ENCODE data around the gene SLC32A1. TPM values are rescaled to one million over a fixed set of nuclear protein-coding genes. Genes with fewer than 3 reads are reported as not detected.

Gene SLC32A1
- total RNA-seq, 1 donor from 2014 or later, result not detected

- Mint-ChIP-seq H3K36me3 (ENCODE audit: low read depth) (peaks cover 13% of the 10 kb centered on the region), H3K9me3 (ENCODE audit: low read depth) (no peaks in the 10 kb centered on the region), H3K27ac (ENCODE audit: unreplicated experiment) (no peak overlapping the region), H3K4me3 (ENCODE audit: unreplicated experiment) (no peak overlapping the region), H3K27me3 (ENCODE audit: low read depth) (peaks cover 89% of the 10 kb centered on the region), H3K4me1 (ENCODE audit: low read depth) (peaks cover 25% of the 10 kb centered on the region)
- no peak for DNase-seq (ENCODE audit: low spot score)
- no peak for TF ChIP-seq CTCF (IDR thresholded peaks at IDR 0.05)
These were observed 4.8 kb downstream of the SLC32A1 start for GRCh38 chr20:38728911-38729642.

- no peak for DNase-seq (ENCODE audit: low spot score)
- Mint-ChIP-seq H3K27me3 (ENCODE audit: low read depth) (peaks cover 90% of the 10 kb centered on the region), H3K36me3 (ENCODE audit: low read depth) (peaks cover 13% of the 10 kb centered on the region), H3K27ac (ENCODE audit: unreplicated experiment) (no peak overlapping the region), H3K4me3 (ENCODE audit: unreplicated experiment) (no peak overlapping the region), H3K9me3 (ENCODE audit: low read depth) (no peaks in the 10 kb centered on the region), H3K4me1 (ENCODE audit: low read depth) (peaks cover 22% of the 10 kb centered on the region)
- no peak for TF ChIP-seq CTCF (IDR thresholded peaks at IDR 0.05)
These were observed 5.5 kb downstream of the SLC32A1 start for GRCh38 chr20:38729767-38730166.

DNA sequence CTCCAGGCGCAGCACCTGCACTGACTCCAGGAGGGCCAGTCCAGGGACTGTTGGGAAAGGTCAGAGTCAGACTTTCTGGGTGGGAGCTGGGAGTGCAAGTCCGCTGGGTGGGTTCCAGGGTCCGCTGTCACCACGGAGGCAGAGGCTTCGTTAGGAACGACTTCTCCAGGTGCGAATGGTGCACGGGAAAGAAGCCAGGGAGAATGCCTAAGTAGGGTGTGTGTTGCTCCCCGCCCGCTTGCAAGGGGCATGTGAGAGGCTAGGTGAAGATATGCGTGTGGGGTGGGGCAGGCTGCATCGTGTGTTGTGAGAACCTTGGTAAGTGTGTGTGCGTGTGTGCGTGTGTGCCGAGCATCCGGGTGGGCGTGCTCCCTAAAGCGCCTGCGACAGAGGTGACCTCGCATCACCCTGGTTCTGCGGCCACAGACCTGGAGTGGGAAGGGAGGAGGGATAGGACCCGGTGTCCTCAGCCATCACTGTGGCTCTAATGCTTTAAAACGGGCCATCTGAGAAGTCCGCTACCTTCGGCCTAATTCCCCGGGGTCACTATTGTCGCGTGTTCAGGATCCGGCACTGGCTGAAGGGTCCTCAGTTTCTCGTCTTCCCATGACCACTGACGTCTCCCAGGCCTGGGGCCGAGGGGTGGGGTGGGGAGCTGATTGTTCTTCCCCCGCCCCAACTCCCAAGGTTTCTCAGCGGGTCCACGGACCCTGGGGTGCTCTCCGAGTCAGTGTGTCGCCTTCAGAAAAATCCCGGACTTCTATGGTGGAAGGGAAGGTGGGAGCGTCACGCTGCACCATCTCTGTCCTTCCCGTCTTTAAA lies 6.1 kb downstream of the SLC32A1 start:
- Mint-ChIP-seq H3K27ac (ENCODE audit: unreplicated experiment) (no peak overlapping the region), H3K4me1 (ENCODE audit: low read depth) (peaks cover 22% of the 10 kb centered on the region)

DNA sequence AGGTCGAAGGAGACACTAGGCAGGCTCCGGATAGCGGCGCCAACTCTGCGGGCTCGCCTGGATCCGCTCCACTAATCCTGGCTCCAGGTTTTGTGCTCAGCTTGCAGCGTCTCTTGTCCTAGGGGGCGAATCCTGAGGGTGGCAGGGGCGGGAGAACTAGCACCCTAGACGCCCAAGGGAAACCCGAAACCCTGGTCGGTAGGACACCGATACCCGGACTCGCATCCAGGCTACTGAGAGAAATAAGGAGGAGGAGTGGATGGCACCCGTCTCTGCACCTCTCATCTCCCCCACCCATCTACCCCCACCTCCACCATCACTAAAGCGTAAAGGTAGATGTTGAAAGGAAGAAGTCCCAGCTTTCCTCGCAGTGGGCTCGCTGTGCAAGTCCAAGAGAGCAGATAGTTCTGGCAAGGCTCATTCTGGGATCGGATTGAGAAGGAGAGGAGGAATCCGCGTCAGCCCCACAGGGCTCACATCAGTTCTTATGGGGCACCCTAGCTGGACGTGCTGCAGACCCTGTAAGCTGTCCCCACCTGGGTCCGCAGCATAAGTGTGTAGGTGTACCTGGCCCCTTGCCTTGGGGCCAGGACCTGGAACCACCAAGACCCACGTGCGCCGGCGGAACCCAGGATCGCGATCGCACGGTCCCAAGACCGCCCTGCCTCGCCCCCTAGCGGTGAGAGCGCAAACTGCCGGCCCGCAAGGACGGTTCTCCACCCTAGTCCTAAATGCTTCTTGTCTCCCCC lies 6.9 kb downstream of the SLC32A1 start:
- DNase-seq (ENCODE audit: low spot score), result no peak
- peaks cover 10% of the 10 kb centered on the region for H3K36me3 Mint-ChIP-seq (ENCODE audit: low read depth)
- peaks cover 22% of the 10 kb centered on the region for H3K4me1 Mint-ChIP-seq (ENCODE audit: low read depth)
- H3K9me3 Mint-ChIP-seq (ENCODE audit: low read depth), result no peaks in the 10 kb centered on the region
- peaks cover 92% of the 10 kb centered on the region for H3K27me3 Mint-ChIP-seq (ENCODE audit: low read depth)
- H3K27ac Mint-ChIP-seq (ENCODE audit: unreplicated experiment), result no peak overlapping the region
- peak overlapping the region; percentile 41 for H3K4me3 Mint-ChIP-seq (ENCODE audit: unreplicated experiment)
- peak; percentile 93 for TF ChIP-seq CTCF (IDR thresholded peaks at IDR 0.05)

More for the DNA sequence above, 6.1 kb downstream of the SLC32A1 start:
- Mint-ChIP-seq H3K4me3 (ENCODE audit: unreplicated experiment) (peak overlapping the region; percentile 41), H3K27me3 (ENCODE audit: low read depth) (peaks cover 91% of the 10 kb centered on the region), H3K9me3 (ENCODE audit: low read depth) (no peaks in the 10 kb centered on the region), H3K36me3 (ENCODE audit: low read depth) (peaks cover 13% of the 10 kb centered on the region)
- TF ChIP-seq CTCF (IDR thresholded peaks at IDR 0.05), result no peak
- no peak for DNase-seq (ENCODE audit: low spot score)

GRCh38 chr20:38731738-38732113 lies 7.4 kb downstream of the SLC32A1 start:
- Mint-ChIP-seq H3K27me3 (ENCODE audit: low read depth) (peaks cover 93% of the 10 kb centered on the region), H3K9me3 (ENCODE audit: low read depth) (no peaks in the 10 kb centered on the region), H3K27ac (ENCODE audit: unreplicated experiment) (no peak overlapping the region), H3K4me3 (ENCODE audit: unreplicated experiment) (no peak overlapping the region), H3K36me3 (ENCODE audit: low read depth) (peaks cover 7% of the 10 kb centered on the region), H3K4me1 (ENCODE audit: low read depth) (peaks cover 22% of the 10 kb centered on the region)
- DNase-seq (ENCODE audit: low spot score), result no peak
- TF ChIP-seq CTCF (IDR thresholded peaks at IDR 0.05), result peak; percentile 70

Data from chondrocyte (in vitro differentiated cells).